Stomach (tissue), 4 donors: ENCODE data around the gene TBC1D4.

Experiments
- CTCF ChIP-seq, 7 experiments: fragments of 450-650 bp in 4 of 7; fragments of 200-600 bp in 3 of 7; sonication (generic) in 3 of 7; IDR thresholded peaks; one replicate each; pipeline ENCODE4 v1.5.1; 2016 to 2019; ENCODE audit warnings: antibody characterized with exemption in 7 of 7, control low read depth in 2 of 7, mild to moderate bottlenecking in 1 of 7
- POLR2AphosphoS5 ChIP-seq, 3 donors: sonication (generic); formaldehyde crosslinking; IDR thresholded peaks; one replicate each; pipeline ENCODE4 v1.6.1; 2016; ENCODE audit warnings: antibody characterized with exemption in 3 of 3

- TF ChIP-seq POLR2AphosphoS5 (IDR thresholded peaks at IDR 0.05): no peak
- TF ChIP-seq CTCF (IDR thresholded peaks at IDR 0.05): no peak
These were observed 69.9 kb downstream of the TBC1D4 start for GRCh38 chr13:75411924-75412537.
